ENCODE measurements around the gene GOLGA8M.

DNA sequence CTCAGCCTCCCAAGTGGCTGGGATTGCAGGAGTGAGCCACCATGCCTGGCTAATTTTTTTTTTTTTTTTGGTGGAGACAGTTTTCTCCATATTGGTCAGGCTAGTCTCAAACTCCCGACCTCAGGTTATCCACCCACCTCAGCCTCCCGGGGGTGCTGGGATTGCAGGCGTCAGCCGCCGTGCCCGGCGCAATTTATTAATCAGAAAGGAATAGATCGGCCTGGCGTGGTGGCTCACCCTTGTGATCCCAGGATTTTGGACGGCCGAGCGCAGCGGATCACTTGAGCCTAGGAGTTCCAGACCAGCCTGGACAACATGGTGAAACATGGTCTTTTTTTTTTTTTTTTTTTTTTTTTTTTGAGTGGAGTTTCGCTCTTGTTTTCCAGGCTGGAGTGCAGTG, 13.3 kb upstream of the GOLGA8M start:
- TF ChIP-seq POLR2AphosphoS5 (IDR thresholded peaks at IDR 0.05) (no peak), CTCF (IDR thresholded peaks at IDR 0.05 in 8 of 11, conservative IDR thresholded peaks at IDR 0.05 in 3 of 11) (no peak), POLR2A (IDR thresholded peaks at IDR 0.05) (no peak)

All from spleen (tissue), 7 donors.